GM12878 (cell line): ENCODE data around the gene ATRNL1. TPM values are rescaled to one million over a fixed set of nuclear protein-coding genes. Genes with fewer than 3 reads are reported as not detected.

Source experiments
- ATAC-seq: fragments of 200-7000 bp; cut with Tn5 transposase; 3 replicates; pipeline ENCODE4 v1.9.1; 2020; ENCODE audit warnings: mild to moderate bottlenecking, moderate library complexity
- BruUV-seq: library from RNA; stranded (reverse); fragments of 400-500 nt; replicated peaks from 2 replicates; lab custom pipeline; 2021; lab: Mats Ljungman, UMichigan
- CTCF ChIA-PET: fragments of 300-600 bp; sonication (Branson Sonifier 250); formaldehyde crosslinking; extraction: SDS; loops from one replicate; lab custom pipeline; 2021; ENCODE audit warnings: inconsistent platforms; lab: Yijun Ruan, JAX
- POLR2A ChIA-PET: fragments of 350-600 bp; formaldehyde crosslinking; extraction: SDS; loops from one replicate; lab custom pipeline; 2021; ENCODE audit warnings: inconsistent platforms; lab: Charles Lee
- RAD21 ChIA-PET: fragments of 300-600 bp; sonication (Branson Sonifier 250); formaldehyde crosslinking; loops from one replicate; lab custom pipeline; 2023; ENCODE audit warnings: antibody characterized with exemption; ENCODE audit not compliant: unreplicated experiment; lab: Charles Lee
- SMC1A ChIA-PET: fragments of 300-600 bp; sonication (Branson Sonifier 250); formaldehyde crosslinking; loops from one replicate; lab custom pipeline; 2023; ENCODE audit not compliant: unreplicated experiment, uncharacterized antibody; lab: Charles Lee
- DNase-seq: peaks from one replicate; pipeline ENCODE4 v3.0.0-alpha.2; 2011; ENCODE audit warnings: low read depth, low spot score
- FAIRE-seq: peaks from 3 replicates; lab custom pipeline; 2011; peaks lifted over from hg19 to GRCh38; lab: Jason Lieb, UNC
- H2AFZ ChIP-seq: 2 replicates; pipeline ENCODE4 v1.6.0; 2011; ENCODE audit warnings: low read depth, low read length, control low read depth; ENCODE audit not compliant: control insufficient read depth
- H3K27ac ChIP-seq: 2 replicates; pipeline ENCODE4 v1.5.1; 2011; ENCODE audit warnings: control low read depth; ENCODE audit not compliant: control insufficient read depth, insufficient read depth
- H3K27me3 ChIP-seq, 2 experiments: replicated peaks in 1 of 2; 2 replicates each; pipeline versions ENCODE4 v1.6.0 to v1.6.1; 2011; ENCODE audit warnings: low read length in 1 of 2; ENCODE audit not compliant: control insufficient read depth in 2 of 2, insufficient read depth in 2 of 2
- H3K36me3 ChIP-seq, 2 experiments: 2 replicates each; pipeline ENCODE4 v1.5.1; 2011; ENCODE audit warnings: low read length in 1 of 2; ENCODE audit not compliant: control insufficient read depth in 2 of 2, insufficient read depth in 2 of 2
- H3K4me1 ChIP-seq: 2 replicates; pipeline ENCODE4 v1.6.1; 2011; ENCODE audit warnings: mild to moderate bottlenecking, low read length, moderate library complexity, mixed read lengths; ENCODE audit not compliant: control insufficient read depth, insufficient read depth
- H3K4me2 ChIP-seq: 2 replicates; pipeline ENCODE4 v1.6.0; 2011; ENCODE audit warnings: control low read depth; ENCODE audit not compliant: control insufficient read depth, insufficient read depth
- H3K4me3 ChIP-seq: fragments of 200-600 bp; sonication (generic); 2 replicates; pipeline ENCODE4 v1.5.1; 2016
- H3K79me2 ChIP-seq: 2 replicates; pipeline ENCODE4 v1.6.0; 2011; ENCODE audit warnings: low read length; ENCODE audit not compliant: control insufficient read depth, insufficient read depth
- H3K9ac ChIP-seq: 2 replicates; pipeline ENCODE4 v1.8.0; 2011; ENCODE audit warnings: low read length, control low read depth, mixed read lengths; ENCODE audit not compliant: control insufficient read depth, insufficient read depth
- H3K9me3 ChIP-seq: replicated peaks from 3 replicates; pipeline ENCODE4 v1.5.1; 2011; ENCODE audit warnings: mild to moderate bottlenecking, low read length; ENCODE audit not compliant: control insufficient read depth, insufficient read depth
- H4K20me1 ChIP-seq: 2 replicates; pipeline ENCODE4 v1.6.0; 2011; ENCODE audit not compliant: control insufficient read depth, insufficient read depth
- CHD2 ChIP-seq: IDR thresholded peaks from 2 replicates; pipeline ENCODE4 v1.6.1; 2011; ENCODE audit warnings: low read depth, low read length, improper control_type of control experiment, borderline replicate concordance
- GABPA ChIP-seq: IDR thresholded peaks from 2 replicates; pipeline ENCODE4 v1.6.1; 2014; ENCODE audit warnings: antibody characterized with exemption, low read depth, mild to moderate bottlenecking, inconsistent platforms
- HDAC2 ChIP-seq: fragments of 200-600 bp; sonication (generic); IDR thresholded peaks from 2 replicates; pipeline ENCODE4 v1.6.1; 2017
- HDGF ChIP-seq: fragments of 450-650 bp; IDR thresholded peaks from 2 replicates; pipeline ENCODE4 v1.6.1; 2016; ENCODE audit warnings: antibody characterized with exemption
- RFX5 ChIP-seq: IDR thresholded peaks from 2 replicates; pipeline ENCODE4 v1.6.1; 2011; ENCODE audit warnings: low read depth, low read length, improper control_type of control experiment
- SREBF2 ChIP-seq: IDR thresholded peaks from 2 replicates; pipeline ENCODE4 v1.6.1; 2012; ENCODE audit warnings: mild to moderate bottlenecking, low read length
- WRNIP1 ChIP-seq: IDR thresholded peaks from 2 replicates; pipeline ENCODE4 v1.6.1; 2011; ENCODE audit warnings: low read depth, low read length, improper control_type of control experiment, borderline replicate concordance
- ZNF24 ChIP-seq: fragments of 450-650 bp; IDR thresholded peaks from 2 replicates; pipeline ENCODE4 v1.6.1; 2017; ENCODE audit warnings: antibody characterized with exemption, mild to moderate bottlenecking
- WGBS: methylation state at CpG from one replicate; pipeline ENCODE4 v1.1.6; 2016; ENCODE audit warnings: low lambda C conversion rate; ENCODE audit not compliant: insufficient replicate concordance, insufficient coverage; ENCODE audit errors: missing lambda C conversion rate; 5-methylcytosine and 5-hydroxymethylcytosine counted together
- in situ Hi-C: fragments of 300-500 bp; cut with MboI; formaldehyde crosslinking; loops from 9 replicates; pipeline ENCODE4 v1.14.3; 2018; ENCODE audit warnings: mixed read lengths
- intact Hi-C: fragments of 100-400 bp; cut with micrococcal nuclease; formaldehyde crosslinking; loops from one replicate; pipeline ENCODE4 v1.14.2; 2022; ENCODE audit not compliant: unreplicated experiment
- polyA plus RNA-seq, 11 experiments: library from polyadenylated mRNA; depleted of rRNA in 4 of 11; unstranded in 6 of 11; stranded (reverse) in 5 of 11; fragments of >200 nt; fragmentation: Nextera tagmentation in 4 of 11; fragmentation: Illumina TruSeq in 1 of 11; extraction: Ambion mirVana in 4 of 11; extraction: Trizol in 1 of 11; gene quantifications; 1 replicate in 1 of 11; 2 replicates in 10 of 11; pipeline versions ENCODE4 v1.2.1 to v1.2.3, GENCODE V29; 2011 to 2016; ENCODE audit warnings: inconsistent platforms in 2 of 11, missing spikeins in 2 of 11, low read depth in 1 of 11
- total RNA-seq, 4 experiments: library from RNA; depleted of rRNA in 3 of 4; stranded (reverse); fragments of >200 nt in 3 of 4; fragmentation: Illumina TruSeq in 1 of 4; extraction: Trizol in 1 of 4; gene quantifications; 2 replicates each; pipeline versions ENCODE4 v1.2.1 to v1.2.3, GENCODE V29; 2013 to 2021
- TF ChIP-seq, protein P1 (sequence below): IDR thresholded peaks from 2 replicates; pipeline ENCODE4 v1.6.1; 2012; ENCODE audit warnings: low read length, inconsistent platforms
- TF ChIP-seq, protein P2 (sequence below): fragments of 450-650 bp; IDR thresholded peaks from 2 replicates; pipeline ENCODE4 v1.6.1; 2018; ENCODE audit warnings: mild to moderate bottlenecking, low read depth, moderate library complexity; ENCODE audit not compliant: partially characterized antibody
- TF ChIP-seq, protein P3 (sequence below): fragments of 450-650 bp; IDR thresholded peaks from 2 replicates; pipeline ENCODE4 v1.6.1; 2017; ENCODE audit warnings: mild to moderate bottlenecking
- TF ChIP-seq, protein P4 (sequence below): IDR thresholded peaks from 2 replicates; pipeline ENCODE4 v1.6.1; 2011; ENCODE audit warnings: low read depth, mild to moderate bottlenecking, low read length, moderate library complexity, borderline replicate concordance; ENCODE audit errors: extremely low read depth

The ATRNL1 gene
- total and polyA plus RNA-seq, 10 of the 15 experiments (the other 5 are each of a cell fraction or from before 2014, with no cell fraction given) = 0.03 to 1.4 (median 0.34) TPM

DNA sequence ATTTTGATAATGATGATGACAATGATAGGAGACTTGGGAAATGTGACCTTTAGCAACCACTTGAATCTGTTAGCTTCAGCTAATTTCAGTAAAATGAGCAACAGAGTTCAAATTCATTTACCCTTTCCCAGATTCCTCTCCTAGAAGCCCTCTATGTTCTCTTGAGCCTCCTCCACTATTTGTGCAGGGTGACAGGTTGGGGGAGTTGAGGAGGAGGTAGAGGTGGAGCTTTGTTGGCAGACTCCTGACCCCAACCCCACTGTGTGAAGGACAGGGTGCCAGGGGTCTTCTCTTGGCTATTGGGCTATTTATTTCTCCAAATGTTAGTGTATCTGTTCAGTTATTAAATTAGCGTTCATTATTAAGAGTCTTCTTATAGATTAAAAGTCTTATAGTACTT lies 757.5 kb downstream of the ATRNL1 start:
- no peak overlapping the region for H2AFZ ChIP-seq
- ATAC-seq = no peak
- BruUV-seq = no TSS peak
- ChIA-PET CTCF (no interaction called here), SMC1A (interaction anchor here (1.0 kb wide), 1 partner anchor 9 kb away, joined by 3 read pairs; no protein-coding TSS in a partner anchor), RAD21 (no interaction called here), POLR2A (no interaction called here)
- no peaks in the 10 kb centered on the region for H3K36me3 ChIP-seq
- no peaks in the 10 kb centered on the region for H4K20me1 ChIP-seq
- no peak overlapping the region for H3K27ac ChIP-seq
- no peaks in the 10 kb centered on the region for H3K79me2 ChIP-seq
- no peak overlapping the region for H3K4me2 ChIP-seq
- intact Hi-C loops = no loop called here
- in situ Hi-C loops = no loop called here
- H3K4me3 ChIP-seq = no peak overlapping the region
- DNase-seq = no peak
- TF ChIP-seq ZNF24 = no peak
- TF ChIP-seq HDGF = no peak
- TF ChIP-seq CHD2 = no peak
- TF ChIP-seq, protein P1, sequence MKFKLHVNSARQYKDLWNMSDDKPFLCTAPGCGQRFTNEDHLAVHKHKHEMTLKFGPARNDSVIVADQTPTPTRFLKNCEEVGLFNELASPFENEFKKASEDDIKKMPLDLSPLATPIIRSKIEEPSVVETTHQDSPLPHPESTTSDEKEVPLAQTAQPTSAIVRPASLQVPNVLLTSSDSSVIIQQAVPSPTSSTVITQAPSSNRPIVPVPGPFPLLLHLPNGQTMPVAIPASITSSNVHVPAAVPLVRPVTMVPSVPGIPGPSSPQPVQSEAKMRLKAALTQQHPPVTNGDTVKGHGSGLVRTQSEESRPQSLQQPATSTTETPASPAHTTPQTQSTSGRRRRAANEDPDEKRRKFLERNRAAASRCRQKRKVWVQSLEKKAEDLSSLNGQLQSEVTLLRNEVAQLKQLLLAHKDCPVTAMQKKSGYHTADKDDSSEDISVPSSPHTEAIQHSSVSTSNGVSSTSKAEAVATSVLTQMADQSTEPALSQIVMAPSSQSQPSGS = no peak
- no peak for TF ChIP-seq GABPA
- no peak for TF ChIP-seq SREBF2
- no peak for TF ChIP-seq WRNIP1
- TF ChIP-seq, protein P2, sequence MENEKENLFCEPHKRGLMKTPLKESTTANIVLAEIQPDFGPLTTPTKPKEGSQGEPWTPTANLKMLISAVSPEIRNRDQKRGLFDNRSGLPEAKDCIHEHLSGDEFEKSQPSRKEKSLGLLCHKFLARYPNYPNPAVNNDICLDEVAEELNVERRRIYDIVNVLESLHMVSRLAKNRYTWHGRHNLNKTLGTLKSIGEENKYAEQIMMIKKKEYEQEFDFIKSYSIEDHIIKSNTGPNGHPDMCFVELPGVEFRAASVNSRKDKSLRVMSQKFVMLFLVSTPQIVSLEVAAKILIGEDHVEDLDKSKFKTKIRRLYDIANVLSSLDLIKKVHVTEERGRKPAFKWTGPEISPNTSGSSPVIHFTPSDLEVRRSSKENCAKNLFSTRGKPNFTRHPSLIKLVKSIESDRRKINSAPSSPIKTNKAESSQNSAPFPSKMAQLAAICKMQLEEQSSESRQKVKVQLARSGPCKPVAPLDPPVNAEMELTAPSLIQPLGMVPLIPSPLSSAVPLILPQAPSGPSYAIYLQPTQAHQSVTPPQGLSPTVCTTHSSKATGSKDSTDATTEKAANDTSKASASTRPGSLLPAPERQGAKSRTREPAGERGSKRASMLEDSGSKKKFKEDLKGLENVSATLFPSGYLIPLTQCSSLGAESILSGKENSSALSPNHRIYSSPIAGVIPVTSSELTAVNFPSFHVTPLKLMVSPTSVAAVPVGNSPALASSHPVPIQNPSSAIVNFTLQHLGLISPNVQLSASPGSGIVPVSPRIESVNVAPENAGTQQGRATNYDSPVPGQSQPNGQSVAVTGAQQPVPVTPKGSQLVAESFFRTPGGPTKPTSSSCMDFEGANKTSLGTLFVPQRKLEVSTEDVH = no peak
- TF ChIP-seq, protein P3, sequence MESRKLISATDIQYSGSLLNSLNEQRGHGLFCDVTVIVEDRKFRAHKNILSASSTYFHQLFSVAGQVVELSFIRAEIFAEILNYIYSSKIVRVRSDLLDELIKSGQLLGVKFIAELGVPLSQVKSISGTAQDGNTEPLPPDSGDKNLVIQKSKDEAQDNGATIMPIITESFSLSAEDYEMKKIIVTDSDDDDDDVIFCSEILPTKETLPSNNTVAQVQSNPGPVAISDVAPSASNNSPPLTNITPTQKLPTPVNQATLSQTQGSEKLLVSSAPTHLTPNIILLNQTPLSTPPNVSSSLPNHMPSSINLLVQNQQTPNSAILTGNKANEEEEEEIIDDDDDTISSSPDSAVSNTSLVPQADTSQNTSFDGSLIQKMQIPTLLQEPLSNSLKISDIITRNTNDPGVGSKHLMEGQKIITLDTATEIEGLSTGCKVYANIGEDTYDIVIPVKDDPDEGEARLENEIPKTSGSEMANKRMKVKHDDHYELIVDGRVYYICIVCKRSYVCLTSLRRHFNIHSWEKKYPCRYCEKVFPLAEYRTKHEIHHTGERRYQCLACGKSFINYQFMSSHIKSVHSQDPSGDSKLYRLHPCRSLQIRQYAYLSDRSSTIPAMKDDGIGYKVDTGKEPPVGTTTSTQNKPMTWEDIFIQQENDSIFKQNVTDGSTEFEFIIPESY = no peak
- no peak for TF ChIP-seq HDAC2
- TF ChIP-seq RFX5 = no peak
- TF ChIP-seq, protein P4, sequence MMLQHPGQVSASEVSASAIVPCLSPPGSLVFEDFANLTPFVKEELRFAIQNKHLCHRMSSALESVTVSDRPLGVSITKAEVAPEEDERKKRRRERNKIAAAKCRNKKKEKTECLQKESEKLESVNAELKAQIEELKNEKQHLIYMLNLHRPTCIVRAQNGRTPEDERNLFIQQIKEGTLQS = no peak
- H3K4me1 ChIP-seq = no peaks in the 10 kb centered on the region
- FAIRE-seq = no peak
- H3K9ac ChIP-seq = no peak overlapping the region
- WGBS = 5% methylated on average over 1 of the region's 1 CpG
- H3K9me3 ChIP-seq = no peaks in the 10 kb centered on the region
- H3K27me3 ChIP-seq = no peaks in the 10 kb centered on the region
